GM12874 (cell line): ENCODE measurements around the gene AOPEP.

Source experiments
- TF ChIP-seq, protein P1 (sequence below): IDR thresholded peaks from 2 replicates; pipeline ENCODE4 v1.5.1; 2011; ENCODE audit warnings: low read depth, mild to moderate bottlenecking, control low read depth, low read length, moderate library complexity; ENCODE audit not compliant: insufficient read depth

The AOPEP gene

DNA sequence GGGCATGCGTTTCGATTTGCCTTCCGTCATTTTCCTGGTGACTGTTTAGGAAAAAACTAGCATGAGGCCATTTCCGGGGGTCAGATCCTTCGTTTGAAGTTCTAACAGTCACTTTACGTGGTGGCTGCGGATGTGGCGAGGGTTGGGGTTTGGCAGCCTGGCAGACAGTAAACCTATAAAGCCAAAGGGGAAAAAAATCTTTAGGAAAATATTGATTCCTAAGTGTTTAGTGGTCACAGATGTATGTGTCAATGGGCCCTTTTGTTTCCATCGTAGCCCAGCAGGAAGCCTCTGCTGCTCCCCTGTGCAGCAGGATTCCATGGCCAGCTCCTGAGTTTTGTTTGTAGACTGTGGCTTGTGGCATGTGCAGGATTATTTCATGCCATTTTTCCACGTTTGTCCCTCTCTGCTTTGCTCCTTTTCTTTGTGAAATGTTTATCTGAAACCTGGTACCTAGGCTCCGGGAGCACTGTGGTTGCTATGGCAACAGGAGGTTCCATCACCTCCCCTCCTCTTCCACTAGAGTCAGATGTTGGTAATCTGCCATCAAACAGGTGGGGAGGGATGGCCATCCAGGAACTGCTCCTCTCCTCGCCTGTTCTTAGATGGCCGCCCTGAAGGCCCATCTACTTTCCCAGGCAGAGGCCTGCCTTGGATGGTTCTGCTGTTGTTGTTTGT is 202.3 kb downstream of the AOPEP start:
- TF ChIP-seq, protein P1, sequence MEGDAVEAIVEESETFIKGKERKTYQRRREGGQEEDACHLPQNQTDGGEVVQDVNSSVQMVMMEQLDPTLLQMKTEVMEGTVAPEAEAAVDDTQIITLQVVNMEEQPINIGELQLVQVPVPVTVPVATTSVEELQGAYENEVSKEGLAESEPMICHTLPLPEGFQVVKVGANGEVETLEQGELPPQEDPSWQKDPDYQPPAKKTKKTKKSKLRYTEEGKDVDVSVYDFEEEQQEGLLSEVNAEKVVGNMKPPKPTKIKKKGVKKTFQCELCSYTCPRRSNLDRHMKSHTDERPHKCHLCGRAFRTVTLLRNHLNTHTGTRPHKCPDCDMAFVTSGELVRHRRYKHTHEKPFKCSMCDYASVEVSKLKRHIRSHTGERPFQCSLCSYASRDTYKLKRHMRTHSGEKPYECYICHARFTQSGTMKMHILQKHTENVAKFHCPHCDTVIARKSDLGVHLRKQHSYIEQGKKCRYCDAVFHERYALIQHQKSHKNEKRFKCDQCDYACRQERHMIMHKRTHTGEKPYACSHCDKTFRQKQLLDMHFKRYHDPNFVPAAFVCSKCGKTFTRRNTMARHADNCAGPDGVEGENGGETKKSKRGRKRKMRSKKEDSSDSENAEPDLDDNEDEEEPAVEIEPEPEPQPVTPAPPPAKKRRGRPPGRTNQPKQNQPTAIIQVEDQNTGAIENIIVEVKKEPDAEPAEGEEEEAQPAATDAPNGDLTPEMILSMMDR: no peak

DNA sequence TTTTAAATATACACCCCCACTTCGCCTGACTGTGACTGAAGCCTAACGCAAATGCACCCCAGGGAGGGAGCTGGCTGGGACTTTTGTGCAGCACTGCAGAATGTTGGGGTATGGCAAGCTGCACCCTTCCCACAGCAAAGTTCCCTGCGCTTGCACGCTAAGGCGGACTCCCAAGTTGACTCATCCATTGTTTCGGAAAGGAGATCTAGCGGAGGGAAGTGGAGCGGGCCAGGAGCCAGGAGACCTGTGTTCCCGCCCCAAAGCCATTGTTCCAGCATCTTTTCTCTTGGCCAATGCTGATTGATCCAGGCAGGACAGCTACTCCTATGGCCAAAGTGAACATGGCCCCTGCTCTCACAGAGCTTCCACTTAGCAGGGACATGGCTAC is 202.9 kb downstream of the AOPEP start:
- TF ChIP-seq, protein P1: no peak

DNA sequence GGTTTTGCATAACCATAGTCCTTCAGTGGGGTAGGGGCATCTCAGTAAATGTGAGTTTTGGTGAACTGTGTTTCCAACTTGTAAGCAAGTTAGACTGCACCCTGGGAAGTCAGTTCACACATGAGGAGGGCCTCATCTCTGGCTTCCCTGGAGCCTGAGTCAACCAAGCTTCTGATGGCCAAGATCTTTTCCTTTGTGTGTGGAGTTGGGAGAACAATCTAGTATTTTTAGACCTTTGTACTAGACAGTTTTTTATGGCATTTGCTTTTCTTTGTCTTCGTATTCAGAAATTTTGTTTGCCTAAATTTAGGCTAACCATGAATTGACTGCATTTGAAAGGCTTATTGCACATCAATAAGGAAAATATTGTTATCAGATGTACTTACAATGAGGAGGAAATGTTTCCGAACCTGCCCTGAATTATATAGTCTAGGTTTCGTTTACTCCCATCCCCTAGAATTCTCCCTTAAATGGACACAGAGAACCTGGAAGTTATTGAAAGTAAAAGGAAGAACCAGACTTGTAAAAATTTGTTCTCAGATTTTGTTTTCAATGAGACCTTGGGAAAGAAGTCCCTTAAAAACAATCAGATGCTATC is 204.6 kb downstream of the AOPEP start:
- TF ChIP-seq, protein P1: no peak

DNA sequence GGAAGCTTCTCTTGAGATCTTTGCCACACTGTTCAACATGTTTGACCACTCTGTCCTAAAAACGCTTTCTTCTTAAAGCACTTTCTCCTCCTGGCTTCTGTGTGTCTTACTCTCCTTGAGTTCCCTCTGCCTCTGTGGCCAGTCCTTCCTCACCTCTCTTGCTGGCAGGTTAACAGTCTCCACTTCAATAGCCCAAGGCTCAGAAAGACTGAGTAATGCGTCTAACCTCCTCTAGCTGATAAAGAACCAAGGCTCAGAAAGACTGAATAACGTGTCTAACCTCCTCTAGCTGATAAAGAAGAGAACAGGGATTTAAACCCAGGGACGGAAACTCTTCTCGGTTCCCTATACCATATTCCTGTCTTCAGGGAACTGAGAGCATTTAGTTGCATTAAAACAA is 205.2 kb downstream of the AOPEP start:
- TF ChIP-seq, protein P1: no peak

DNA sequence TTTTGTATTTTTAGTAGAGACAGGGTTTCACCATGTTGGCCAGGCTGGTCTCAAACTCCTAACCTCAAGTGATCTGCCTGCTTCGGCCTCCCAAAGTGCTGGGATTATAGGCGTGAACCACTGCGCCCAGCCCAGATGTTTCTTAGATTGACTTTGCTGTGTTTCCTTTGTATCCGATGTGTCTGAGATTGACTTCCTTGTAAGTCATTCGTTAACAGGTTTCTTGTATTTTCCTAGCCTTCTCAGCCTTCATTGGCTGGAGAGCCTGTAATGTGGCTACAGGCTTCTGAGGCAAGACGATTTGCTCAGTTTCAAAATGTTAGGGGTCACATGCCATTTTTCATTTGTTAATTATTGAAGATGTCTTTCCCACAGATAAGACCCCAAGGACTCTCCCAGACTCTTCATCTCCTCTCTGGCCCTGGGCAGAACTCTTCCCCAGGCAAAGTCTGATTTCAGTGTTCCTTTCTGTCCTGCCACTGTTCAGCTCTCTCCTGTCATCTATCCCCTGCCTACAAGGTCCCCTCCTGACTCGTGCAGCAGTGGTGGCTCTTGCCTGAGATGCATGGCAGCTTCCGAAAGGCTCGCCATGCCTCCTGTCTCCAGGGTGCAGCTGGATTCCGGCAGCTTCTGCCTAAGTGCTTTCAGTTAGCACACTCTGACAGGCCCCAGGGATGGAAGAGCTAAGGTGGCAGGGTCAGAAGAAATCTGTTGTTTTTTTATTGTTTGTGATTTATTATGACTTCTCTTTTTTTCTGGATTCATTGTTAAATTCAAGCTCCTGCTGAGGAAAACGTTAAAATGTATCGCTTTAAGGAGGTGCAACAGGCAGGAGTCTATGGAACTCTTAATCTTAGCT is 206.4 kb downstream of the AOPEP start:
- TF ChIP-seq, protein P1: no peak

DNA sequence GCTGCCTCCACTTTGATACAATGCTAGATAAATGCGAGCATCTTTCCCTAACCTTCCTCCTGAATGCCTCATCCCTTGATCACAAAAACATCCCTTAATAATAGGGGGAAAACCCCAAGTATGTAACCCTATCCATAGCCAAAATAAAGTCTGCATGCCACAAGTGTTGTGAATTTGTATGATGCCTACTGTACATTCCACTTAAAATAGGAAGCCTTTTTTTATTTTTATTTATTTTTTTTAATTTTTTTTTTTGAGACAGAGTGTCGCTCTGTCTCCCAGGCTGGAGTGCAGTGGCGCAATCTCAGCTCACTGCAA is 207.0 kb downstream of the AOPEP start:
- TF ChIP-seq, protein P1: no peak

DNA sequence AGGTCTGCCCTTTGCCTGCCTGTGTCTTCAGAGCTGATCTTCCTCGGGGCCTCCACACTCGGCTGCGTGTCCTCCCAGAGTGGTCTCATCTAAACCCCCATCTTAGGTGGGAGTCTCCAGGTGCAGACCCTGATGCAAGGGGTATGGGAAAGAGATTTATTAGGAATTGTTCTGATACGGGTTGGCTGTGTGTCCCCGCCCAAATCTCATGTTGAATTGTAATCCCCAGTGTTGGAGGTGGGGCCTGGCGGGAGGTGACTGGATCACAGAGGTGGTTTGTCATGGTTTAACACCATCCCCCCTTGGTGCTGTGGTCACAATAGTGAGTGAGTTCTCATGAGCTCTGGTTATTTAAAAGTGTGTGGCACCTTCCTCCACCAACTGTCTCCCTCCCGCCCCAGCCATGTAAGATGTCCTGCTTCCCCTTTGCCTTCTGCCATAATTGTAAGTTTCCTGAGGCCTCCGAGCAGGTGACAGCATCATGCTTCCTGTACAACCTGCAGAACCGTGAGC is 208.4 kb downstream of the AOPEP start:
- TF ChIP-seq, protein P1: no peak
